ENCODE results near the gene AMPD3. TPM values are rescaled to one million over a fixed set of nuclear protein-coding genes. Genes with fewer than 3 reads are reported as not detected.

The AMPD3 gene
- total and polyA plus RNA-seq, 2 of the 13 experiments (the other 11 are each of a cell fraction or from before 2014, with no cell fraction given) = 0.33 to 2.3 TPM

DNA sequence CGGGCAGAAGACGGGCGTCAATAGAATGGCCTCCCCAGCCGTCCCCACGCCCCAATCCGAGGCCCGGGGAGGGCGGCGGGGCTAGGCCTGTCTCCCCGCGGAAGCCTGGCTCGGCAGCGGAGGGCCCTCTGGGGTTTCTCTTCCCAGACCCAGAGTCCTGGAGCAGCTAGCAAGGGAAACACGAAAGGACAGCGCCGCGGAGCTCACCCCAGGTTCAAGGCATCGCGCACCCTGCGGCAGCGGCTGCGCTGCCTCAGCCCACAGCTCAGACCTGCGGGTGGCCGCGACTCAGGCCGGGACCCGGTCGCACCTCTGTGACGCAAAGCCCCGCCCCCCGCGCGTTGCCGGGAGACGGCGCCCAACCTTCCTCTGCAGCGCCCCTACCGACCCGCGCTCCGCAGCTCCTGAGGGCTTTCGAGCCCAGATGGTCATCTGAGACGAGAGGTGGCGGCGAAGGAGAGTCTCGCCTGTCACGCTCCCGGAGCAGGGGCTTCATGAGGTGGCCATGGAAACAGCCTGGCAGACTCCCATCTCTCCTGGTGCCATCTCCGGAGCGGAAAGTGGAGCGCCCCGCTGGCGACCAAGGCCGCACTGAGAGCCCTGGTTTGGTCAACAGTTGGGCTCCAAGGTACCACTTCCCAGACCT lies 86.0 kb downstream of the AMPD3 start, which contains the start of gene RNF141 (continued):
- TF ChIP-seq SATB2 (CRISPR knock-in tag; IDR thresholded peaks at IDR 0.05) (no peak; the same call in 1 of the 2 replicates), ZMYM3 (CRISPR knock-in tag; IDR thresholded peaks at IDR 0.05) (peak; percentile 48), E2F2 (CRISPR knock-in tag; IDR thresholded peaks at IDR 0.05; ENCODE audit: borderline replicate concordance) (no peak), ZNF563 (CRISPR knock-in tag; IDR thresholded peaks at IDR 0.05) (no peak; the same call in 1 of the 2 replicates), SIX4 (CRISPR knock-in tag; IDR thresholded peaks at IDR 0.05) (peak; percentile 20; the same call in 1 of the 2 replicates), AKAP8 (CRISPR knock-in tag; IDR thresholded peaks at IDR 0.05) (no peak), ZNF501 (CRISPR knock-in tag; IDR thresholded peaks at IDR 0.05) (peak; percentile 83), KAT8 (CRISPR knock-in tag; IDR thresholded peaks at IDR 0.05) (peak; percentile 97), ZNF124 (CRISPR knock-in tag; IDR thresholded peaks at IDR 0.05) (peak; percentile 54; the same call in 1 of the 2 replicates), ZNF660 (CRISPR knock-in tag; IDR thresholded peaks at IDR 0.05; ENCODE audit: borderline replicate concordance, low read depth) (no peak), ZNF3 (CRISPR knock-in tag; IDR thresholded peaks at IDR 0.05) (no peak), FOSL2 (CRISPR knock-in tag; IDR thresholded peaks at IDR 0.05) (peak; percentile 57), ZNF747 (CRISPR knock-in tag; IDR thresholded peaks at IDR 0.05; ENCODE audit: borderline replicate concordance) (peak; percentile 49; the same call in 1 of the 2 replicates), ZNF546 (CRISPR knock-in tag; conservative IDR thresholded peaks at IDR 0.05) (peak; percentile 56; the same call in 1 of the 2 replicates), GABPB1 (CRISPR knock-in tag; IDR thresholded peaks at IDR 0.05) (peak; percentile 86), ZNF317 (CRISPR knock-in tag; IDR thresholded peaks at IDR 0.05) (no peak), DNMT1 (CRISPR knock-in tag; IDR thresholded peaks at IDR 0.05) (no peak), ZNF326 (CRISPR knock-in tag; IDR thresholded peaks at IDR 0.05; ENCODE audit: borderline replicate concordance) (no peak), SMAD3 (CRISPR knock-in tag; IDR thresholded peaks at IDR 0.05) (no peak), XBP1 (CRISPR knock-in tag; IDR thresholded peaks at IDR 0.05) (no peak), ZNF670 (CRISPR knock-in tag; IDR thresholded peaks at IDR 0.05; ENCODE audit: borderline replicate concordance) (no peak), ZNF10 (CRISPR knock-in tag; IDR thresholded peaks at IDR 0.05; ENCODE audit: borderline replicate concordance, low read depth) (no peak), ZNF224 (CRISPR knock-in tag; IDR thresholded peaks at IDR 0.05) (no peak), ZNF709 (CRISPR knock-in tag; IDR thresholded peaks at IDR 0.05) (peak; percentile 90)
- TF ChIP-seq, protein P1, sequence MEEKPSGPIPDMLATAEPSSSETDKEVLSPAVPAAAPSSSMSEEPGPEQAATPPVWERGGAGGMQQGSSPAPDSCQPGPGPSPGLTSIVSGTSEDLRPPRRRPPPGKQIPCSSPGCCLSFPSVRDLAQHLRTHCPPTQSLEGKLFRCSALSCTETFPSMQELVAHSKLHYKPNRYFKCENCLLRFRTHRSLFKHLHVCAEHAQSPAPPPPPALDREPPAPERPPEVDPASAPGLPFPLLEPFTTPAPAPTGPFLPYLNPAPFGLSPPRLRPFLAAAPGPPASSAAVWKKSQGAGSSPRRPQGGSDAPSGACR (CRISPR knock-in tag; IDR thresholded peaks at IDR 0.05) = 0 out of 2 replicates have a peak, but pooled peaks have one; percentile 55
- TF ChIP-seq, protein P2, sequence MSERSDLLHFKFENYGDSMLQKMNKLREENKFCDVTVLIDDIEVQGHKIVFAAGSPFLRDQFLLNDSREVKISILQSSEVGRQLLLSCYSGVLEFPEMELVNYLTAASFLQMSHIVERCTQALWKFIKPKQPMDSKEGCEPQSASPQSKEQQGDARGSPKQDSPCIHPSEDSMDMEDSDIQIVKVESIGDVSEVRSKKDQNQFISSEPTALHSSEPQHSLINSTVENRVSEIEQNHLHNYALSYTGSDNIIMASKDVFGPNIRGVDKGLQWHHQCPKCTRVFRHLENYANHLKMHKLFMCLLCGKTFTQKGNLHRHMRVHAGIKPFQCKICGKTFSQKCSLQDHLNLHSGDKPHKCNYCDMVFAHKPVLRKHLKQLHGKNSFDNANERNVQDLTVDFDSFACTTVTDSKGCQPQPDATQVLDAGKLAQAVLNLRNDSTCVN (CRISPR knock-in tag; IDR thresholded peaks at IDR 0.05; ENCODE audit: borderline replicate concordance) = peak; percentile 68
- TF ChIP-seq, protein P3, sequence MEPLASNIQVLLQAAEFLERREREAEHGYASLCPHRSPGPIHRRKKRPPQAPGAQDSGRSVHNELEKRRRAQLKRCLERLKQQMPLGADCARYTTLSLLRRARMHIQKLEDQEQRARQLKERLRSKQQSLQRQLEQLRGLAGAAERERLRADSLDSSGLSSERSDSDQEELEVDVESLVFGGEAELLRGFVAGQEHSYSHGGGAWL (CRISPR knock-in tag; IDR thresholded peaks at IDR 0.05) = peak; percentile 84
- TF ChIP-seq, protein P4, sequence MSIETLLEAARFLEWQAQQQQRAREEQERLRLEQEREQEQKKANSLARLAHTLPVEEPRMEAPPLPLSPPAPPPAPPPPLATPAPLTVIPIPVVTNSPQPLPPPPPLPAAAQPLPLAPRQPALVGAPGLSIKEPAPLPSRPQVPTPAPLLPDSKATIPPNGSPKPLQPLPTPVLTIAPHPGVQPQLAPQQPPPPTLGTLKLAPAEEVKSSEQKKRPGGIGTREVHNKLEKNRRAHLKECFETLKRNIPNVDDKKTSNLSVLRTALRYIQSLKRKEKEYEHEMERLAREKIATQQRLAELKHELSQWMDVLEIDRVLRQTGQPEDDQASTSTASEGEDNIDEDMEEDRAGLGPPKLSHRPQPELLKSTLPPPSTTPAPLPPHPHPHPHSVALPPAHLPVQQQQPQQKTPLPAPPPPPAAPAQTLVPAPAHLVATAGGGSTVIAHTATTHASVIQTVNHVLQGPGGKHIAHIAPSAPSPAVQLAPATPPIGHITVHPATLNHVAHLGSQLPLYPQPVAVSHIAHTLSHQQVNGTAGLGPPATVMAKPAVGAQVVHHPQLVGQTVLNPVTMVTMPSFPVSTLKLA (IDR thresholded peaks at IDR 0.05) = no peak; the same call in 1 of the 2 replicates

Data from HepG2 (cell line).